ENCODE results near the gene OR10S1.

Gene OR10S1

GRCh38 chr11:123956752-123957151 is 20.8 kb downstream of the OR10S1 start:
- Histone ChIP-seq H2AK5ac (ENCODE audit: low read length) (no peak overlapping the region), H3K14ac (ENCODE audit: low read length) (no peak overlapping the region), H3K36me3 (ENCODE audit: control insufficient read depth in 1 of 2, insufficient read depth in 2 of 2, low read length in 2 of 2) (no peaks in the 10 kb centered on the region), H3K27ac (ENCODE audit: low read depth, low read length) (no peak overlapping the region), H4K91ac (ENCODE audit: low read depth, low read length) (no peak overlapping the region), H3K4me3 (ENCODE audit: low read depth, low read length) (no peak overlapping the region), H3K23ac (ENCODE audit: low read length) (no peak overlapping the region), H4K8ac (ENCODE audit: low read depth, low read length) (no peak overlapping the region), H3K4me2 (ENCODE audit: low read length) (no peak overlapping the region), H2BK120ac (ENCODE audit: insufficient read depth, low read length, poor library complexity) (no peak overlapping the region), H3K27me3 (ENCODE audit: insufficient read depth, low read length) (no peaks in the 10 kb centered on the region), H2BK12ac (ENCODE audit: low read length) (no peak overlapping the region), H3K9me3 (ENCODE audit: insufficient read depth, low read depth, low read length) (no peaks in the 10 kb centered on the region), H4K12ac (ENCODE audit: low read depth, low read length) (no peak overlapping the region), H2AFZ (ENCODE audit: insufficient read depth, low read length, poor library complexity) (no peak overlapping the region), H3K79me1 (ENCODE audit: low read length) (no peaks in the 10 kb centered on the region), H3K4me1 (ENCODE audit: control insufficient read depth in 1 of 2, insufficient read depth in 2 of 2, low read length in 2 of 2) (no peaks in the 10 kb centered on the region), H3K4ac (ENCODE audit: low read depth, low read length) (no peak overlapping the region), H3K9ac (ENCODE audit: low read length) (no peak overlapping the region), H2BK5ac (ENCODE audit: low read depth, low read length, poor library complexity) (no peak overlapping the region), H3K18ac (ENCODE audit: low read length) (no peak overlapping the region), H3K79me2 (ENCODE audit: control insufficient read depth, insufficient read depth, low read length, poor library complexity) (no peaks in the 10 kb centered on the region)
- DNase-seq = no peak

- no peaks in the 10 kb centered on the region for H3K9me3 ChIP-seq (ENCODE audit: insufficient read depth, low read depth, low read length)
- no peaks in the 10 kb centered on the region for H3K27me3 ChIP-seq (ENCODE audit: insufficient read depth, low read length)
- no peak overlapping the region for H3K4me2 ChIP-seq (ENCODE audit: low read length)
Observed at GRCh38 chr11:123945132-123945531, 32.4 kb downstream of the OR10S1 start.

GRCh38 chr11:123943738-123944137 is 33.8 kb downstream of the OR10S1 start, which contains the start of gene OR6T1:
OR6T1 (minus strand) TSS chr11:123943838; CDS start chr11:123943838, 0 bp downstream.
- WGBS (ENCODE audit: extremely low coverage, insufficient coverage, insufficient read length) = no CpG with 5 or more reads among the region's 3 CpGs
- Histone ChIP-seq H3K36me3 (ENCODE audit: control insufficient read depth in 1 of 2, insufficient read depth in 2 of 2, low read length in 2 of 2) (no peaks in the 10 kb centered on the region), H2AK5ac (ENCODE audit: low read length) (no peak within 1 kb of the TSS), H2AFZ (ENCODE audit: insufficient read depth, low read length, poor library complexity) (no peak within 1 kb of the TSS), H2BK5ac (ENCODE audit: low read depth, low read length, poor library complexity) (no peak within 1 kb of the TSS), H3K9me3 (ENCODE audit: insufficient read depth, low read depth, low read length) (no peaks in the 10 kb centered on the region), H3K18ac (ENCODE audit: low read length) (no peak within 1 kb of the TSS), H3K4me1 (ENCODE audit: control insufficient read depth in 1 of 2, insufficient read depth in 2 of 2, low read length in 2 of 2) (no peaks in the 10 kb centered on the region), H3K27ac (ENCODE audit: low read depth, low read length) (no peak within 1 kb of the TSS), H2BK120ac (ENCODE audit: insufficient read depth, low read length, poor library complexity) (no peak within 1 kb of the TSS), H4K8ac (ENCODE audit: low read depth, low read length) (no peak within 1 kb of the TSS), H3K4ac (ENCODE audit: low read depth, low read length) (no peak within 1 kb of the TSS), H3K79me2 (ENCODE audit: control insufficient read depth, insufficient read depth, low read length, poor library complexity) (no peaks in the 10 kb centered on the region), H3K79me1 (ENCODE audit: low read length) (no peaks in the 10 kb centered on the region), H3K14ac (ENCODE audit: low read length) (no peak within 1 kb of the TSS), H4K91ac (ENCODE audit: low read depth, low read length) (no peak within 1 kb of the TSS), H3K4me2 (ENCODE audit: low read length) (no peak within 1 kb of the TSS), H4K12ac (ENCODE audit: low read depth, low read length) (no peak within 1 kb of the TSS), H2BK12ac (ENCODE audit: low read length) (no peak within 1 kb of the TSS), H3K4me3 (ENCODE audit: low read depth, low read length) (no peak within 1 kb of the TSS), H3K23ac (ENCODE audit: low read length) (no peak within 1 kb of the TSS), H3K9ac (ENCODE audit: low read length) (no peak within 1 kb of the TSS), H3K27me3 (ENCODE audit: insufficient read depth, low read length) (no peaks in the 10 kb centered on the region)
- no peak for DNase-seq

More at GRCh38 chr11:123945132-123945531, 32.4 kb downstream of the OR10S1 start:
- Histone ChIP-seq H4K91ac (ENCODE audit: low read depth, low read length) (no peak overlapping the region), H2BK120ac (ENCODE audit: insufficient read depth, low read length, poor library complexity) (no peak overlapping the region), H2BK12ac (ENCODE audit: low read length) (no peak overlapping the region), H3K36me3 (ENCODE audit: control insufficient read depth in 1 of 2, insufficient read depth in 2 of 2, low read length in 2 of 2) (no peaks in the 10 kb centered on the region), H4K8ac (ENCODE audit: low read depth, low read length) (no peak overlapping the region), H3K4me1 (ENCODE audit: control insufficient read depth in 1 of 2, insufficient read depth in 2 of 2, low read length in 2 of 2) (no peaks in the 10 kb centered on the region), H4K12ac (ENCODE audit: low read depth, low read length) (no peak overlapping the region), H3K4me3 (ENCODE audit: low read depth, low read length) (no peak overlapping the region), H3K9ac (ENCODE audit: low read length) (no peak overlapping the region), H2BK5ac (ENCODE audit: low read depth, low read length, poor library complexity) (no peak overlapping the region), H3K23ac (ENCODE audit: low read length) (no peak overlapping the region), H2AK5ac (ENCODE audit: low read length) (no peak overlapping the region), H3K27ac (ENCODE audit: low read depth, low read length) (no peak overlapping the region), H3K18ac (ENCODE audit: low read length) (no peak overlapping the region), H3K79me2 (ENCODE audit: control insufficient read depth, insufficient read depth, low read length, poor library complexity) (no peaks in the 10 kb centered on the region), H2AFZ (ENCODE audit: insufficient read depth, low read length, poor library complexity) (no peak overlapping the region), H3K79me1 (ENCODE audit: low read length) (no peaks in the 10 kb centered on the region), H3K4ac (ENCODE audit: low read depth, low read length) (no peak overlapping the region), H3K14ac (ENCODE audit: low read length) (no peak overlapping the region)
- DNase-seq = no peak
- WGBS (ENCODE audit: extremely low coverage, insufficient coverage, insufficient read length) = no CpG with 5 or more reads among the region's 1 CpG

GRCh38 chr11:123942413-123942812 is 35.2 kb downstream of the OR10S1 start:
- no peaks in the 10 kb centered on the region for H3K36me3 ChIP-seq (ENCODE audit: control insufficient read depth in 1 of 2, insufficient read depth in 2 of 2, low read length in 2 of 2)
- H4K91ac ChIP-seq (ENCODE audit: low read depth, low read length) = no peak overlapping the region
- no CpG with 5 or more reads among the region's 4 CpGs for WGBS (ENCODE audit: extremely low coverage, insufficient coverage, insufficient read length)
- no peak overlapping the region for H3K4ac ChIP-seq (ENCODE audit: low read depth, low read length)
- H3K9ac ChIP-seq (ENCODE audit: low read length) = no peak overlapping the region
- no peak for DNase-seq
- H3K79me2 ChIP-seq (ENCODE audit: control insufficient read depth, insufficient read depth, low read length, poor library complexity) = no peaks in the 10 kb centered on the region
- H2AK5ac ChIP-seq (ENCODE audit: low read length) = no peak overlapping the region
- H4K12ac ChIP-seq (ENCODE audit: low read depth, low read length) = no peak overlapping the region
- H2BK5ac ChIP-seq (ENCODE audit: low read depth, low read length, poor library complexity) = no peak overlapping the region
- no peak overlapping the region for H3K14ac ChIP-seq (ENCODE audit: low read length)
- H3K27ac ChIP-seq (ENCODE audit: low read depth, low read length) = no peak overlapping the region
- no peak overlapping the region for H2BK120ac ChIP-seq (ENCODE audit: insufficient read depth, low read length, poor library complexity)
- H3K18ac ChIP-seq (ENCODE audit: low read length) = no peak overlapping the region
- H3K9me3 ChIP-seq (ENCODE audit: insufficient read depth, low read depth, low read length) = no peaks in the 10 kb centered on the region
- H3K23ac ChIP-seq (ENCODE audit: low read length) = no peak overlapping the region
- no peak overlapping the region for H4K8ac ChIP-seq (ENCODE audit: low read depth, low read length)
- no peaks in the 10 kb centered on the region for H3K79me1 ChIP-seq (ENCODE audit: low read length)
- no peak overlapping the region for H3K4me3 ChIP-seq (ENCODE audit: low read depth, low read length)
- H2AFZ ChIP-seq (ENCODE audit: insufficient read depth, low read length, poor library complexity) = no peak overlapping the region
- no peaks in the 10 kb centered on the region for H3K4me1 ChIP-seq (ENCODE audit: control insufficient read depth in 1 of 2, insufficient read depth in 2 of 2, low read length in 2 of 2)
- no peaks in the 10 kb centered on the region for H3K27me3 ChIP-seq (ENCODE audit: insufficient read depth, low read length)
- no peak overlapping the region for H2BK12ac ChIP-seq (ENCODE audit: low read length)
- H3K4me2 ChIP-seq (ENCODE audit: low read length) = no peak overlapping the region
